H9 (cell line): ENCODE data around the gene ERC2. TPM values are rescaled to one million over a fixed set of nuclear protein-coding genes. Genes with fewer than 3 reads are reported as not detected.

ENCODE experiments used
- DNase-seq: peaks from one replicate; pipeline ENCODE4 v3.0.0-alpha.2; 2017
- H2AFZ ChIP-seq: one replicate; pipeline ENCODE4 v1.6.1; 2013; ENCODE audit warnings: mild to moderate bottlenecking, low read length, control low read depth, moderate library complexity
- H2AK5ac ChIP-seq: 2 replicates; pipeline ENCODE4 v1.6.1; 2013; ENCODE audit warnings: low read length, control low read depth, mixed read lengths; ENCODE audit not compliant: insufficient read length
- H2BK120ac ChIP-seq: one replicate; pipeline ENCODE4 v1.6.1; 2013; ENCODE audit warnings: low read depth, mild to moderate bottlenecking, low read length, control low read depth, inconsistent platforms; ENCODE audit not compliant: poor library complexity, severe bottlenecking
- H2BK12ac ChIP-seq: 2 replicates; pipeline ENCODE4 v1.6.1; 2013; ENCODE audit warnings: low read length, control low read depth, mixed read lengths, low read depth; ENCODE audit not compliant: insufficient read length
- H2BK15ac ChIP-seq: 2 replicates; pipeline ENCODE4 v1.6.1; 2013; ENCODE audit warnings: low read depth, low read length, control low read depth
- H2BK20ac ChIP-seq: one replicate; pipeline ENCODE4 v1.6.1; 2013; ENCODE audit warnings: low read depth, mild to moderate bottlenecking, low read length, control low read depth, inconsistent platforms; ENCODE audit not compliant: poor library complexity, severe bottlenecking
- H2BK5ac ChIP-seq: 2 replicates; pipeline ENCODE4 v1.6.1; 2013; ENCODE audit warnings: low read length, control low read depth, mixed read lengths; ENCODE audit not compliant: insufficient read length
- H3K14ac ChIP-seq: 2 replicates; pipeline ENCODE4 v1.6.1; 2013; ENCODE audit warnings: low read length, control low read depth; ENCODE audit not compliant: insufficient read depth
- H3K18ac ChIP-seq: 2 replicates; pipeline ENCODE4 v1.6.1; 2013; ENCODE audit warnings: low read depth, mild to moderate bottlenecking, mixed read lengths, low read length, control low read depth; ENCODE audit not compliant: insufficient read length
- H3K23ac ChIP-seq: 2 replicates; pipeline ENCODE4 v1.6.1; 2013; ENCODE audit warnings: low read length, control low read depth, mixed read lengths, low read depth; ENCODE audit not compliant: insufficient read length
- H3K23me2 ChIP-seq: 2 replicates; pipeline ENCODE4 v1.6.1; 2013; ENCODE audit warnings: low read depth, mild to moderate bottlenecking, mixed read lengths, low read length, control low read depth; ENCODE audit not compliant: insufficient read length, poor library complexity, severe bottlenecking
- H3K27ac ChIP-seq: 2 replicates; pipeline ENCODE4 v1.5.1; 2013; ENCODE audit warnings: low read length, control low read depth, mixed read lengths, low read depth; ENCODE audit not compliant: insufficient read length
- H3K27me3 ChIP-seq: 2 replicates; pipeline ENCODE4 v1.6.1; 2013; ENCODE audit warnings: low read length, control low read depth, inconsistent platforms; ENCODE audit not compliant: insufficient read depth
- H3K4ac ChIP-seq: 2 replicates; pipeline ENCODE4 v1.6.1; 2013; ENCODE audit warnings: low read depth, mild to moderate bottlenecking, control low read depth, inconsistent platforms, low read length, moderate library complexity
- H3K4me1 ChIP-seq: 2 replicates; pipeline ENCODE4 v1.6.1; 2013; ENCODE audit warnings: low read length, control low read depth, inconsistent platforms; ENCODE audit not compliant: insufficient read depth
- H3K4me2 ChIP-seq: 2 replicates; pipeline ENCODE4 v1.6.1; 2013; ENCODE audit warnings: low read length, control low read depth, mixed read lengths; ENCODE audit not compliant: insufficient read length, insufficient read depth
- H3K56ac ChIP-seq: 2 replicates; pipeline ENCODE4 v1.6.1; 2013; ENCODE audit warnings: low read depth, mild to moderate bottlenecking, mixed read lengths, low read length, control low read depth; ENCODE audit not compliant: insufficient read length
- H3K79me1 ChIP-seq: 2 replicates; pipeline ENCODE4 v1.6.1; 2013; ENCODE audit warnings: low read depth, mild to moderate bottlenecking, moderate library complexity, low read length, control low read depth, inconsistent platforms; ENCODE audit not compliant: insufficient read depth, poor library complexity, severe bottlenecking
- H3K79me2 ChIP-seq: 2 replicates; pipeline ENCODE4 v1.6.1; 2013; ENCODE audit warnings: low read length, control low read depth, inconsistent platforms; ENCODE audit not compliant: insufficient read depth
- H3K9ac ChIP-seq: 2 replicates; pipeline ENCODE4 v1.6.1; 2013; ENCODE audit warnings: low read length, control low read depth, mixed read lengths; ENCODE audit not compliant: insufficient read length; ENCODE audit errors: extremely low read depth
- H3K9me3 ChIP-seq: one replicate; pipeline ENCODE4 v1.6.1; 2013; ENCODE audit warnings: low read depth, low read length, inconsistent platforms; ENCODE audit not compliant: control insufficient read depth
- H3T11ph ChIP-seq: one replicate; pipeline ENCODE4 v1.6.1; 2013; ENCODE audit warnings: mild to moderate bottlenecking, low read length, control low read depth, inconsistent platforms
- H4K20me1 ChIP-seq: one replicate; pipeline ENCODE4 v1.6.1; 2013; ENCODE audit not compliant: control insufficient read depth, insufficient read length, insufficient read depth
- H4K5ac ChIP-seq: 2 replicates; pipeline ENCODE4 v1.6.1; 2013; ENCODE audit warnings: low read depth, mild to moderate bottlenecking, mixed read lengths, low read length, control low read depth; ENCODE audit not compliant: insufficient read length
- H4K8ac ChIP-seq: replicated peaks from 2 replicates; pipeline ENCODE4 v1.6.1; 2013; ENCODE audit warnings: low read length, control low read depth, mixed read lengths, low read depth; ENCODE audit not compliant: insufficient read length
- H4K91ac ChIP-seq: 2 replicates; pipeline ENCODE4 v1.6.1; 2013; ENCODE audit warnings: low read depth, mild to moderate bottlenecking, moderate library complexity, mixed read lengths, low read length, control low read depth; ENCODE audit not compliant: insufficient read length
- H3K27ac Mint-ChIP-seq, 3 experiments: 2 replicates in 2 of 3; 3 replicates in 1 of 3; pipeline ENCODE4 v1.8.0; 2020 to 2021; ENCODE audit warnings: mixed read lengths in 3 of 3, mild to moderate bottlenecking in 1 of 3, moderate library complexity in 1 of 3
- H3K27me3 Mint-ChIP-seq: 2 replicates; pipeline ENCODE4 v1.8.0; 2021; ENCODE audit warnings: low read depth, mild to moderate bottlenecking, moderate library complexity, mixed read lengths
- H3K36me3 Mint-ChIP-seq, 3 experiments: 2 replicates in 2 of 3; 3 replicates in 1 of 3; pipeline ENCODE4 v1.8.0; 2020 to 2021; ENCODE audit warnings: low read depth in 3 of 3, mixed read lengths in 3 of 3; ENCODE audit not compliant: insufficient read depth in 1 of 3
- H3K4me1 Mint-ChIP-seq, 2 experiments: 2 replicates each; pipeline ENCODE4 v1.8.0; 2020; ENCODE audit warnings: mixed read lengths in 2 of 2
- H3K4me3 Mint-ChIP-seq, 2 experiments: 2 replicates in 1 of 2; 3 replicates in 1 of 2; pipeline ENCODE4 v1.8.0; 2020 to 2021; ENCODE audit warnings: mild to moderate bottlenecking in 2 of 2, mixed read lengths in 2 of 2, moderate library complexity in 1 of 2
- H3K9me3 Mint-ChIP-seq, 2 experiments: 2 replicates in 1 of 2; 3 replicates in 1 of 2; pipeline ENCODE4 v1.8.0; 2020; ENCODE audit warnings: mild to moderate bottlenecking in 2 of 2, mixed read lengths in 2 of 2, moderate library complexity in 1 of 2
- WGBS: extraction: QIAGEN DNeasy Blood & Tissue Kit; methylation state at CpG from one replicate; pipeline ENCODE4 v1.1.7; 2013; ENCODE audit warnings: missing lambda C conversion rate, low lambda C conversion rate, mixed read lengths; ENCODE audit not compliant: insufficient read length; ENCODE audit errors: extremely low coverage; 5-methylcytosine and 5-hydroxymethylcytosine counted together
- total RNA-seq: library from RNA; stranded (reverse); gene quantifications from 2 replicates; pipeline ENCODE4 v1.2.1, GENCODE V29; 2021
- TF ChIP-seq, protein P1 (sequence below): fragments of 200-600 bp; sonication (generic); conservative IDR thresholded peaks from 3 replicates; pipeline ENCODE4 v1.8.0; 2021; ENCODE audit warnings: antibody characterized with exemption, mild to moderate bottlenecking

Gene ERC2
- total RNA-seq, 1 experiment from 2014 or later: 15.4 TPM

DNA sequence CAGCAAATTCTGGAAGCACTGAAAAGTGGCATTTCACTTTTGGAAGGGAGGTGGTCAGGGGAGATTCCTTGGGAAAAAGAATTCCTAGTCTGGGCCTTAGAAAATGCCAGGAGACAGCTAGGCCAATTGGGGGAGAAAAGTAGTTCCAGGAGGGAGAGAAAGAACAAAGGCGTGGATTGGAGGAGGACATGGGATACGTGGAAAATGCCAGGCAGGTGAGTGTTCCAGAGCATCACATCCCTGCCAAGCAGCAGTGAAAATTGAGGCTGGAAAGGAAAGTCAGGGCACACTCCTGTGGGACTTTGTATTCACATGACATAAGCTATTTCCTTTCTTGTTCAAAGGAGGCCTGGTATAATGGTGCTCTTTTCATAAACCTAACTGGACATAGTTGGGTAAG lies 846.6 kb downstream of the ERC2 start:
- no peak overlapping the region for H2BK20ac ChIP-seq
- TF ChIP-seq, protein P1, sequence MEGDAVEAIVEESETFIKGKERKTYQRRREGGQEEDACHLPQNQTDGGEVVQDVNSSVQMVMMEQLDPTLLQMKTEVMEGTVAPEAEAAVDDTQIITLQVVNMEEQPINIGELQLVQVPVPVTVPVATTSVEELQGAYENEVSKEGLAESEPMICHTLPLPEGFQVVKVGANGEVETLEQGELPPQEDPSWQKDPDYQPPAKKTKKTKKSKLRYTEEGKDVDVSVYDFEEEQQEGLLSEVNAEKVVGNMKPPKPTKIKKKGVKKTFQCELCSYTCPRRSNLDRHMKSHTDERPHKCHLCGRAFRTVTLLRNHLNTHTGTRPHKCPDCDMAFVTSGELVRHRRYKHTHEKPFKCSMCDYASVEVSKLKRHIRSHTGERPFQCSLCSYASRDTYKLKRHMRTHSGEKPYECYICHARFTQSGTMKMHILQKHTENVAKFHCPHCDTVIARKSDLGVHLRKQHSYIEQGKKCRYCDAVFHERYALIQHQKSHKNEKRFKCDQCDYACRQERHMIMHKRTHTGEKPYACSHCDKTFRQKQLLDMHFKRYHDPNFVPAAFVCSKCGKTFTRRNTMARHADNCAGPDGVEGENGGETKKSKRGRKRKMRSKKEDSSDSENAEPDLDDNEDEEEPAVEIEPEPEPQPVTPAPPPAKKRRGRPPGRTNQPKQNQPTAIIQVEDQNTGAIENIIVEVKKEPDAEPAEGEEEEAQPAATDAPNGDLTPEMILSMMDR: no peak

More for the DNA sequence above, 846.6 kb downstream of the ERC2 start:
- Histone ChIP-seq H3K18ac (no peak overlapping the region), H3K27ac (no peak overlapping the region), H4K20me1 (no peaks in the 10 kb centered on the region), H3K4me1 (peaks cover 9% of the 10 kb centered on the region; the same call in 1 of the 2 replicates), H3K27me3 (no peaks in the 10 kb centered on the region), H4K8ac (no peak overlapping the region), H2BK12ac (no peak overlapping the region), H2BK120ac (no peak overlapping the region), H3K9ac (no peak overlapping the region), H4K5ac (no peak overlapping the region), H3K4me2 (no peak overlapping the region), H3K23me2 (no peaks in the 10 kb centered on the region), H3K56ac (no peak overlapping the region), H3K9me3 (no peaks in the 10 kb centered on the region), H3K14ac (no peak overlapping the region), H2AK5ac (no peak overlapping the region), H2AFZ (no peak overlapping the region), H3T11ph (no peak overlapping the region), H3K23ac (no peak overlapping the region), H4K91ac (no peak overlapping the region), H2BK5ac (no peak overlapping the region), H3K4ac (no peak overlapping the region), H3K79me1 (no peaks in the 10 kb centered on the region), H3K79me2 (no peaks in the 10 kb centered on the region), H2BK15ac (no peak overlapping the region)
- Mint-ChIP-seq H3K36me3 (no peaks in the 10 kb centered on the region), H3K4me3 (no peak overlapping the region), H3K4me1 (peaks cover 22 to 33% of the 10 kb centered on the region in 2 experiments), H3K27me3 (peaks cover 3% of the 10 kb centered on the region), H3K9me3 (no peaks in the 10 kb centered on the region), H3K27ac (peak overlapping the region in 2 of 3 experiments; percentile 62 to 93; a peak in 2 of 7 replicates)
- no CpG with 5 or more reads among the region's 2 CpGs for whole genome bisulfite sequencing
- DNase-seq: no peak
